Endothelial cell (in vitro differentiated cells): ENCODE measurements around the gene PPP1R37. TPM values are rescaled to one million over a fixed set of nuclear protein-coding genes. Genes with fewer than 3 reads are reported as not detected.

ENCODE experiments used
- DNase-seq: peaks from one replicate; pipeline ENCODE4 v3.0.0; 2021; ENCODE audit warnings: low spot score
- H3K27ac Mint-ChIP-seq: one replicate; pipeline ENCODE4 v1.8.0; 2021; ENCODE audit warnings: mixed read lengths, inconsistent platforms; ENCODE audit not compliant: unreplicated experiment
- H3K27me3 Mint-ChIP-seq: one replicate; pipeline ENCODE4 v1.8.0; 2021; ENCODE audit warnings: mild to moderate bottlenecking, moderate library complexity, mixed read lengths, inconsistent platforms; ENCODE audit not compliant: unreplicated experiment
- H3K36me3 Mint-ChIP-seq: one replicate; pipeline ENCODE4 v1.8.0; 2021; ENCODE audit warnings: mild to moderate bottlenecking, low read depth, mixed read lengths, inconsistent platforms; ENCODE audit not compliant: unreplicated experiment
- H3K4me1 Mint-ChIP-seq: one replicate; pipeline ENCODE4 v1.8.0; 2021; ENCODE audit warnings: mild to moderate bottlenecking, mixed read lengths, inconsistent platforms; ENCODE audit not compliant: unreplicated experiment
- H3K4me3 Mint-ChIP-seq: one replicate; pipeline ENCODE4 v1.8.0; 2021; ENCODE audit warnings: mild to moderate bottlenecking, mixed read lengths, inconsistent platforms; ENCODE audit not compliant: unreplicated experiment
- H3K9me3 Mint-ChIP-seq: one replicate; pipeline ENCODE4 v1.8.0; 2021; ENCODE audit warnings: mixed read lengths, inconsistent platforms; ENCODE audit not compliant: unreplicated experiment
- CTCF ChIP-seq: fragments of 200-600 bp; sonication (generic); IDR thresholded peaks from one replicate; pipeline ENCODE4 v1.5.0; 2021; ENCODE audit warnings: antibody characterized with exemption; ENCODE audit not compliant: unreplicated experiment
- total RNA-seq: library from RNA; stranded (reverse); fragmentation: NEBNext Ultra II Directional; extraction: Animal tissue kit (Norgen Biotek cat#: 25700); gene quantifications from one replicate; pipeline ENCODE4 v1.2.1, GENCODE V29; 2021; ENCODE audit not compliant: unreplicated experiment

PPP1R37 gene
- total RNA-seq, 1 donor from 2014 or later = 34.7 TPM

GRCh38 chr19:45156011-45156630 lies 63.1 kb downstream of the PPP1R37 start:
- H3K9me3 Mint-ChIP-seq = no peaks in the 10 kb centered on the region
- H3K4me1 Mint-ChIP-seq = peaks cover 17% of the 10 kb centered on the region
- TF ChIP-seq CTCF = no peak
- peaks cover 3% of the 10 kb centered on the region for H3K36me3 Mint-ChIP-seq
- no peak overlapping the region for H3K27ac Mint-ChIP-seq
- no peak overlapping the region for H3K4me3 Mint-ChIP-seq
- H3K27me3 Mint-ChIP-seq = peaks cover 39% of the 10 kb centered on the region
- no peak for DNase-seq

- H3K4me1 Mint-ChIP-seq = peaks cover 17% of the 10 kb centered on the region
- H3K4me3 Mint-ChIP-seq = peak overlapping the region; percentile 76
- no peak for DNase-seq
- H3K27ac Mint-ChIP-seq = peak overlapping the region; percentile 64
- H3K36me3 Mint-ChIP-seq = peaks cover 3% of the 10 kb centered on the region
- TF ChIP-seq CTCF = no peak
- no peaks in the 10 kb centered on the region for H3K9me3 Mint-ChIP-seq
- H3K27me3 Mint-ChIP-seq = peaks cover 39% of the 10 kb centered on the region
Observed at GRCh38 chr19:45156751-45157150, 63.8 kb downstream of the PPP1R37 start.

- H3K4me3 Mint-ChIP-seq = no peak overlapping the region
- H3K27me3 Mint-ChIP-seq = peaks cover 34% of the 10 kb centered on the region
- DNase-seq = no peak
- peaks cover 3% of the 10 kb centered on the region for H3K36me3 Mint-ChIP-seq
- TF ChIP-seq CTCF = no peak
- peaks cover 14% of the 10 kb centered on the region for H3K4me1 Mint-ChIP-seq
- H3K9me3 Mint-ChIP-seq = no peaks in the 10 kb centered on the region
- no peak overlapping the region for H3K27ac Mint-ChIP-seq
Observed at GRCh38 chr19:45158503-45159209, 65.7 kb downstream of the PPP1R37 start.

- Mint-ChIP-seq H3K36me3 (peaks cover 3% of the 10 kb centered on the region), H3K27ac (no peak overlapping the region), H3K9me3 (no peaks in the 10 kb centered on the region), H3K27me3 (peaks cover 28% of the 10 kb centered on the region), H3K4me3 (no peak overlapping the region), H3K4me1 (peaks cover 11% of the 10 kb centered on the region)
- DNase-seq = no peak
- no peak for TF ChIP-seq CTCF
Observed at GRCh38 chr19:45159210-45159970, 66.4 kb downstream of the PPP1R37 start.
